ENCODE data around the gene CACNA1B.

Gene CACNA1B

GRCh38 chr9:137967280-137967953 lies 89.8 kb downstream of the CACNA1B start:
- no peak for DNase-seq (ENCODE audit: low read depth)

DNA sequence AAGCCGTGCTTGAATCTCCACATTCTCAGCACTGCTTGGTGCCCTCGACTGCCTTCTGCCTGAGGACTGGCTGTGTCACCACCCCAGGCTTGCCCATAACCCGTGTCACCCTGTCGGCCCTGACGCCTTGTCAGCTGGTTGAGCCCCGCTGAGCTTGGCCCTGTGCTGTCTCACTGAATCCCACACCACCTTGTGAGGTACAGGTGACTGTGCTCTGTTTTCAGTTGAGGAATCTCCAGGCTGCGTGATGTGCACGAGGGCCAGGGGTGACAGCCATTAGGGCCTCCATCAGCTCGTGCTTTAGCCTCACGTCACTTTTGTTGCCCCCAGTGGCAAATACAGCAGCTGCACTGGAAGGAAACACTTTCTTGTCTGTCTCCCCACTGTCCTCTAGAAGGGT lies 90.7 kb downstream of the CACNA1B start:
- DNase-seq (ENCODE audit: low read depth): no peak

- no peak for DNase-seq (ENCODE audit: low read depth)
These were observed 91.4 kb downstream of the CACNA1B start for GRCh38 chr9:137969008-137969407.

DNA sequence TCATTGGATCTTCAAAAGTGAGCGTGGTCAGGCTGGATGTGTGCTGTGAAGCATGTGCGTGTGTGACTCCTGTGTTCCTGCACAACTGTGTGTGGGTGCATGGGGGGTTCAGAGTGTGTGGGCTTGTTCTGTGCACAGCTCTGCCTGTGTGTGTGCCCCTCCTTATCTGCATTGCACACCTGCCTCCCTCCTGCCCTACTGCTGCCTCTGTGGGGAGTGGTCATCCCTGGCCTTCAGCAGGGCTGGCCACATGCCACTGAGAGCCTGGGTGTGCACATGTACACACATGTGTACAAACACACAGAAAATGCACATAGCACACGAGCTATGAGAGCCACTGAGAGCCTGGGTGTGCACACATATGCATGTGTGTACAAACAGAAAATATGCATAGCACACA lies 92.1 kb downstream of the CACNA1B start:
- DNase-seq (ENCODE audit: low read depth): no peak

- no peak for DNase-seq (ENCODE audit: low read depth)
These were observed 92.5 kb downstream of the CACNA1B start for GRCh38 chr9:137970098-137970497.

- no peak for DNase-seq (ENCODE audit: low read depth)
These were observed 93.3 kb downstream of the CACNA1B start for GRCh38 chr9:137970686-137971476.

DNA sequence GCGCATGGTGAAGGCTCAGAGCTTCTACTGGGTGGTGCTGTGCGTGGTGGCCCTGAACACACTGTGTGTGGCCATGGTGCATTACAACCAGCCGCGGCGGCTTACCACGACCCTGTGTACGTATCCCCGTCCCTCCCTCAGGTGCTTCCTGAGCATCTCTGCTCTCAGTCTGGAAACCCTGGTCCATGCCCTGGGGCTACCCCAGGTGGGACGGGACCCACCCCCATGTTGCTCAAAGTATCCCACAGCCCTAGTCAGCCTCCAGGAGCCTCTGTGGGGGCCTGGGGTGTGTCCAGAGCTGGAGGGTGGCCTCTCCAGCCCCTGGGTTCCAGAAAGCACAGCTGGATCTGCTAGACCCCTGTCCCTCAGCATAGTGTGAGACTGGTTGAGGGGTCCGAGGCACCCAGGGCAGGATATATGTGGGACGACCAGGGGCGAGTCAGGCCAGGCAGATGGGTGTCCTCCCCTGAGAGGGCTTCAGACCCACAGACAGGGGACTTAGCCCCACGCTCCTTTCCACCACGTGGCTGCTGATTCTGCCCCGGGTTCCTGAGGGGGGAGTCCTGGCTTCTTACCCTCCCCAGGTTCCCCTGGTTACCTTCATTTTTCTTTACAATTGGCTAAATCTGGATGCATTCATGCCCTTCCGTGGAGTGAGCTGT lies 94.0 kb downstream of the CACNA1B start:
- DNase-seq (ENCODE audit: low read depth): no peak

- no peak for DNase-seq (ENCODE audit: low read depth)
These were observed 94.9 kb downstream of the CACNA1B start for GRCh38 chr9:137972355-137972987.

DNA sequence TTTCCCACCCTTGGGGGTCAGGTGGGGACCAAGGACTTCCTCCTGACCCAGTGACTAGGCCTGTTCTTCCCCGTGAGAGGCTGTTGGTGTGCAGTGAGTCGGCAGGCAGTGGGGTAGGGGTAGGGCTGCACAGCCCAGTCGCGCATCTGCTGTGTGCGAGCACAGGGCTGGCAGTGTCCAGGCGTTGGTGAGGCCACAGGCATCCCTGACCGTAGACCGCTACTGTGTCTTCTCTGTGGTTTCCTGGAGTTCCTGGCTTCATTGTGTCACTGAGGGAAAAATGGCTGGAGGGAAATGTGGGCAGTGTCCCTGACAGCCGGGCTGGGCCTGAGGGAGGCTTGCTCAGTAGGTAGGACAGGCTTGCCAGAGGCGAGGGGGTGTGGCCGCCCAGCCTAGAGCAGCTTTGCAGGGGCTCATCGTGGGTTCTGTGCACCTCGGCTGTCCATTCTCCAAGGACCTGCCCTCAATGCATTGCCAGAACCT lies 95.4 kb downstream of the CACNA1B start:
- no peak for DNase-seq (ENCODE audit: low read depth)

GRCh38 chr9:137973829-137974416 lies 96.3 kb downstream of the CACNA1B start:
- no peak for DNase-seq (ENCODE audit: low read depth)

- DNase-seq (ENCODE audit: low read depth): no peak
These were observed 97.4 kb downstream of the CACNA1B start for GRCh38 chr9:137974746-137975526.

- no peak for DNase-seq (ENCODE audit: low read depth)
These were observed 97.9 kb downstream of the CACNA1B start for GRCh38 chr9:137975527-137975913.

- no peak for DNase-seq (ENCODE audit: low read depth)
These were observed 98.5 kb downstream of the CACNA1B start for GRCh38 chr9:137975936-137976565.

- DNase-seq (ENCODE audit: low read depth): no peak
These were observed 100.1 kb downstream of the CACNA1B start for GRCh38 chr9:137977571-137978261.

GRCh38 chr9:137978262-137978714 lies 100.7 kb downstream of the CACNA1B start:
- no peak for DNase-seq (ENCODE audit: low read depth)

DNA sequence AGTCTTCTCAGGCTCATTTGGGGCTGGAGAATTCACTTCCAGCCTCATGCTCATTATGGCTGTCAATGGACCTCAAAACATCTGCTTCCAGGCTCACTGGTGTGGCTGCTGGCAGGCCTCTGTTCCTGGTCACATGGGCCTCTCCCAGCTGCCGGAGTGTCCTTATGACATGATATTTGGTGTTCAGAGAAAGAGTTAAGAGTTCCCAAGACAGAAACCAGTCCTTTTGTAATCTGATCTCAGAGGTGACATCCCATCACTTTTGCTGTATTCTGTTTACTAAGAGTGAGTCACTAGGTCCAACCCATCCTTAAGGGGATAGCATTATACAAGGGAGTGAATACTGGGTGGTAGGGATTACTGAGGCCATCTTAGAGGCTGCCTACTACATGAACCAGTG lies 104.6 kb downstream of the CACNA1B start:
- peak; percentile 5 for DNase-seq (ENCODE audit: low read depth)

DNA sequence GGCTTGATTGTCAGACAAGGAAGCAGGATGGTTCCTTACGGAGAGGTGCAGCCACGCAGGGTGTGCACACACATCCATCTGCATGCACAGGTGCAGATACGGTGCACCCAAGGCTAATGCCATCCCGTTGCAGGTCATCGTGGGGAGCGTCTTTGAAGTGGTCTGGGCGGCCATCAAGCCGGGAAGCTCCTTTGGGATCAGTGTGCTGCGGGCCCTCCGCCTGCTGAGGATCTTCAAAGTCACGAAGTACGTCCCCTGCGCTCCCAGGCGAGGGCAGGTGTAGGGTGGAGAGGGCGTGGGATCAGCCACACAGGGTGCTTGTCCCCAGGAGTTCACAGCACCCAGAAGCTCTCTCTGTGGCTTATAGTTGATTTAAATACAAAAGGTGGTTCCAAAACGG lies 106.4 kb downstream of the CACNA1B start:
- DNase-seq (ENCODE audit: low read depth): no peak

DNA sequence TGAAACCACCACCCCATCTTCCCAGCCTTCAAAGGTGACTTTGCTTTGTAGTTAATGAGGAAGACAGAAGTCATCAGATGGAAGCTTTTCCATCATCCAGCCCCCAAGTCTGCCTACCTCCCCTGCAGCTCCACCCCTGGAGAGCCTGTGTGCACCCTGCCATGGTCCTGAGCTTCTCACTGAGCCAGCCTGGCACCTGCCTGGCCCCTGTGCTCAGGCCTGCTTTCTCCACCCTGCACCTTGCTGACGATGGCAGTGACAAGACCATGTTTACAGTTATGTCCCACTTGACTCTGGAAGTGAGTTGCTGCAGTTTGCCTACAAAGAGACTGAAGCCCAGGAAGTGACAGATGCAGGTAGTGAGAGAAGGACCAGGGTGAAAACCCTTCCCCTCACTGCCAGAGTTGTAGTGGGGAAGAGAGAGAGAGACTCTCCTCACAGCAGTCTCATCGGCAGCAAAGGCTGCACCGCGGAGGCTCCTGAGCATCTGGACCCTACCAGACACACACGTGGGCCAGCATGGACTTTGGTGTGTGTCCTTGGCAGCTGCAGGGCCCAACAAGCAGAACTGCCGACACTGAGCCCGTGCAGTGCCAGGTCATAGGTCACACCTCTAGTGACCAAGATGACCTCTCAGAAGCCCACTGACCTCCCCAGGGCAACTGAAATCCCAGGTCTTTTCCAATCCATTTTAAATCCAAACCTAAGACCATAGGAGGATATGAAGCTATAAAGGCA lies 107.1 kb downstream of the CACNA1B start:
- no peak for DNase-seq (ENCODE audit: low read depth)

GRCh38 chr9:137985637-137986071 lies 108.1 kb downstream of the CACNA1B start:
- DNase-seq (ENCODE audit: low read depth): no peak
